ENCODE results near the gene TLL2. TPM values are rescaled to one million over a fixed set of nuclear protein-coding genes. Genes with fewer than 3 reads are reported as not detected.

TLL2 gene
- total RNA-seq, 1 donor from 2014 or later: 1.2 TPM

- ATAC-seq (no peak), DNase-seq (ENCODE audit: low spot score) (no peak)
- intact Hi-C loops (cut with DNase I): no loop called here
These were observed 137.2 kb downstream of the TLL2 start for GRCh38 chr10:96376483-96376882.

- intact Hi-C loops (cut with DNase I): no loop called here
- ATAC-seq: peak; percentile 89
- DNase-seq (ENCODE audit: low spot score): peak; percentile 92
These were observed 138.5 kb downstream of the TLL2 start for GRCh38 chr10:96374985-96375830.

GRCh38 chr10:96374639-96374984 lies 139.1 kb downstream of the TLL2 start:
- DNase-seq (ENCODE audit: low spot score) (no peak), ATAC-seq (no peak)

GRCh38 chr10:96374004-96374403 lies 139.7 kb downstream of the TLL2 start:
- intact Hi-C loops (cut with DNase I): no loop called here
- ATAC-seq: no peak
- DNase-seq (ENCODE audit: low spot score): no peak

More at GRCh38 chr10:96374639-96374984, 139.1 kb downstream of the TLL2 start:
- intact Hi-C loops (cut with DNase I): no loop called here

- intact Hi-C loops (cut with DNase I): no loop called here
- no peak for ATAC-seq
- no peak for DNase-seq (ENCODE audit: low spot score)
These were observed 142.4 kb downstream of the TLL2 start for GRCh38 chr10:96371356-96371755.

GRCh38 chr10:96370584-96371157 lies 143.1 kb downstream of the TLL2 start:
- DNase-seq (ENCODE audit: low spot score) (no peak), ATAC-seq (peak; percentile 31)
- intact Hi-C loops (cut with DNase I): no loop called here

GRCh38 chr10:96369890-96370583 lies 143.7 kb downstream of the TLL2 start:
- intact Hi-C loops (cut with DNase I): no loop called here
- ATAC-seq: peak; percentile 21
- no peak for DNase-seq (ENCODE audit: low spot score)

- ATAC-seq (no peak), DNase-seq (ENCODE audit: low spot score) (no peak)
- intact Hi-C loops (cut with DNase I): no loop called here
These were observed 144.8 kb downstream of the TLL2 start for GRCh38 chr10:96368971-96369370.

- no peak for ATAC-seq
- DNase-seq (ENCODE audit: low spot score): no peak
- intact Hi-C loops (cut with DNase I): no loop called here
These were observed 146.3 kb downstream of the TLL2 start for GRCh38 chr10:96367470-96367869.

- ATAC-seq: no peak
- intact Hi-C loops (cut with DNase I): no loop called here
- DNase-seq (ENCODE audit: low spot score): no peak
These were observed 147.2 kb downstream of the TLL2 start for GRCh38 chr10:96366508-96366907.

- intact Hi-C loops (cut with DNase I): no loop called here
- no peak for ATAC-seq
- no peak for DNase-seq (ENCODE audit: low spot score)
These were observed 148.2 kb downstream of the TLL2 start for GRCh38 chr10:96365571-96365970.

GRCh38 chr10:96360766-96361165 lies 153.0 kb downstream of the TLL2 start:
- no peak for DNase-seq (ENCODE audit: low spot score)
- intact Hi-C loops (cut with DNase I): no loop called here
- ATAC-seq: no peak

GRCh38 chr10:96360331-96360730 lies 153.4 kb downstream of the TLL2 start:
- intact Hi-C loops (cut with DNase I): no loop called here
- ATAC-seq (no peak), DNase-seq (ENCODE audit: low spot score) (no peak)

GRCh38 chr10:96359616-96360015 lies 154.1 kb downstream of the TLL2 start:
- ATAC-seq (no peak), DNase-seq (ENCODE audit: low spot score) (no peak)
- intact Hi-C loops (cut with DNase I): no loop called here

- no peak for DNase-seq (ENCODE audit: low spot score)
- intact Hi-C loops (cut with DNase I): no loop called here
- no peak for ATAC-seq
These were observed 154.7 kb downstream of the TLL2 start, which contains the start of gene OPALIN for GRCh38 chr10:96358851-96359540. TSS of gene OPALIN (minus strand) at chr10:96359002. CDS start at chr10:96358896, 106 bp downstream.

GRCh38 chr10:96357038-96357620 lies 156.6 kb downstream of the TLL2 start:
- no peak for DNase-seq (ENCODE audit: low spot score)
- intact Hi-C loops (cut with DNase I): no loop called here
- no peak for ATAC-seq

GRCh38 chr10:96352582-96352981 lies 161.1 kb downstream of the TLL2 start:
- DNase-seq (ENCODE audit: low spot score) (no peak), ATAC-seq (no peak)
- intact Hi-C loops (cut with DNase I): no loop called here

GRCh38 chr10:96352027-96352426 lies 161.7 kb downstream of the TLL2 start:
- no peak for ATAC-seq
- intact Hi-C loops (cut with DNase I): no loop called here
- DNase-seq (ENCODE audit: low spot score): no peak

- no peak for ATAC-seq
- no peak for DNase-seq (ENCODE audit: low spot score)
- intact Hi-C loops (cut with DNase I): no loop called here
These were observed 167.4 kb downstream of the TLL2 start for GRCh38 chr10:96346295-96346694.

Data from sciatic nerve (tissue), 2 donors.